ENCODE results near the gene RNF214.

GRCh38 chr11:117197006-117197405 lies 35.5 kb upstream of the RNF214 start:
- TF ChIP-seq POLR2A (IDR thresholded peaks at IDR 0.05; ENCODE audit: low read depth) (no peak), CTCF (IDR thresholded peaks at IDR 0.05) (no peak)
